Measurements from ENCODE around the gene RHBDF1. TPM values are rescaled to one million over a fixed set of nuclear protein-coding genes. Genes with fewer than 3 reads are reported as not detected.

The RHBDF1 gene
- total and polyA plus RNA-seq, 10 of the 15 experiments (the other 5 are each of a cell fraction or from before 2014, with no cell fraction given), result 0.04 to 0.85 (median 0.36) TPM; not detected in 3

GRCh38 chr16:61879-62281, 10.6 kb downstream of the RHBDF1 start:
- ChIA-PET SMC1A (ENCODE audit: uncharacterized antibody, unreplicated experiment) (interaction anchor here (6.4 kb wide), 1 partner anchor 34 kb away, joined by 77 read pairs; no protein-coding TSS in a partner anchor), CTCF (interaction anchor here (14.2 kb wide), 1 partner anchor 35 kb away, joined by 319 read pairs; no protein-coding TSS in a partner anchor), RAD21 (ENCODE audit: unreplicated experiment) (interaction anchor here (6.5 kb wide), 1 partner anchor 34 kb away, joined by 132 read pairs; no protein-coding TSS in a partner anchor), POLR2A (no interaction called here)
- Histone ChIP-seq H3K79me2 (ENCODE audit: control insufficient read depth, insufficient read depth, low read length) (no peaks in the 10 kb centered on the region), H3K27ac (ENCODE audit: control insufficient read depth, insufficient read depth) (no peak overlapping the region), H3K9me3 (replicated peaks; ENCODE audit: control insufficient read depth, insufficient read depth, low read length) (no peaks in the 10 kb centered on the region), H3K4me2 (ENCODE audit: control insufficient read depth, insufficient read depth) (no peak overlapping the region), H3K27me3 (replicated peaks in 1 of 2; ENCODE audit: control insufficient read depth in 2 of 2, insufficient read depth in 2 of 2, low read length in 1 of 2) (no peaks in the 10 kb centered on the region), H4K20me1 (ENCODE audit: control insufficient read depth, insufficient read depth) (no peaks in the 10 kb centered on the region), H3K4me1 (ENCODE audit: control insufficient read depth, insufficient read depth, low read length) (no peaks in the 10 kb centered on the region), H3K4me3 (no peak overlapping the region), H2AFZ (ENCODE audit: control insufficient read depth, low read depth, low read length) (no peak overlapping the region), H3K9ac (ENCODE audit: control insufficient read depth, insufficient read depth, low read length) (no peak overlapping the region), H3K36me3 (ENCODE audit: control insufficient read depth in 2 of 2, insufficient read depth in 2 of 2, low read length in 1 of 2) (peaks cover 0 to 2% of the 10 kb centered on the region in 2 experiments; a peak in 2 of 4 replicates)
- WGBS (ENCODE audit: insufficient coverage, insufficient replicate concordance, low lambda C conversion rate, missing lambda C conversion rate), result 93% methylated on average over 26 of the region's 32 CpGs
- no peak for TF ChIP-seq PRDM15 (CRISPR knock-in tag; IDR thresholded peaks at IDR 0.05)
- TF ChIP-seq MYC (IDR thresholded peaks at IDR 0.05; ENCODE audit: insufficient read depth, insufficient read length, insufficient replicate concordance, low read length, severe bottlenecking), result no peak
- TF ChIP-seq ZSCAN29 (IDR thresholded peaks at IDR 0.05), result no peak
- no peak for TF ChIP-seq DPF2 (IDR thresholded peaks at IDR 0.05)
- no peak for TF ChIP-seq BACH1 (IDR thresholded peaks at IDR 0.05; ENCODE audit: borderline replicate concordance)
- no peak for TF ChIP-seq RAD51 (IDR thresholded peaks at IDR 0.05)
- no peak for TF ChIP-seq BCLAF1 (IDR thresholded peaks at IDR 0.05)
- no peak for TF ChIP-seq POLR2AphosphoS5 (IDR thresholded peaks at IDR 0.05; ENCODE audit: low read length)
- no peak for TF ChIP-seq CBX3 (IDR thresholded peaks at IDR 0.05; ENCODE audit: borderline replicate concordance, low read depth)
- TF ChIP-seq TBL1XR1 (IDR thresholded peaks at IDR 0.05; ENCODE audit: low read depth, low read length), result no peak
- no peak for TF ChIP-seq PAX8 (IDR thresholded peaks at IDR 0.05)
- FAIRE-seq, result no peak
- intact Hi-C loops (cut with micrococcal nuclease; ENCODE audit: unreplicated experiment) (no loop called here), in situ Hi-C loops (cut with MboI) (no loop called here)
- ATAC-seq, result no peak
- no peak for DNase-seq (ENCODE audit: low read depth, low spot score)
- BruUV-seq (replicated peaks), result no TSS peak
